Uterus (tissue), 4 donors: ENCODE results near the gene INTS1. TPM values are rescaled to one million over a fixed set of nuclear protein-coding genes. Genes with fewer than 3 reads are reported as not detected.

Experiments used
- DNase-seq, 2 donors: peaks; one replicate each; pipeline ENCODE4 v3.0.0-alpha.2; 2019 to 2020
- H3K27ac ChIP-seq, 2 donors: fragments of 200-600 bp; sonication (generic); 1 replicate in 1 of 2; 2 replicates in 1 of 2; pipeline ENCODE4 v1.5.1; 2016 to 2018
- H3K27me3 ChIP-seq, 2 donors: fragments of 200-600 bp; sonication (generic); one replicate each; pipeline ENCODE4 v1.5.1; 2018 to 2019; ENCODE audit warnings: control low read depth in 1 of 2
- H3K36me3 ChIP-seq, 2 donors: fragments of 200-600 bp; sonication (generic); one replicate each; pipeline ENCODE4 v1.5.1; 2019; ENCODE audit warnings: control low read depth in 1 of 2
- H3K4me1 ChIP-seq, 2 donors: fragments of 200-600 bp; sonication (generic); one replicate each; pipeline ENCODE4 v1.5.1; 2018 to 2019; ENCODE audit warnings: control low read depth in 1 of 2
- H3K4me3 ChIP-seq, 2 donors: fragments of 200-600 bp; sonication (generic); 1 replicate in 1 of 2; 2 replicates in 1 of 2; pipeline ENCODE4 v1.5.1; 2018 to 2019; ENCODE audit warnings: mild to moderate bottlenecking in 1 of 2
- H3K9me3 ChIP-seq, 2 donors: fragments of 200-600 bp; sonication (generic); one replicate each; pipeline ENCODE4 v1.5.1; 2019; ENCODE audit warnings: control low read depth in 1 of 2
- CTCF ChIP-seq, 4 experiments: fragments of 200-600 bp in 2 of 4; fragments of 450-650 bp in 2 of 4; sonication (generic) in 2 of 4; IDR thresholded peaks; one replicate each; pipeline ENCODE4 v1.5.1; 2016 to 2019; ENCODE audit warnings: antibody characterized with exemption in 4 of 4, mild to moderate bottlenecking in 2 of 4, moderate library complexity in 1 of 4
- POLR2A ChIP-seq, 2 donors: fragments of 450-650 bp; IDR thresholded peaks; one replicate each; pipeline ENCODE4 v1.6.1; 2016; ENCODE audit warnings: antibody characterized with exemption in 2 of 2, mild to moderate bottlenecking in 1 of 2, moderate library complexity in 1 of 2
- intact Hi-C: fragments of 100-400 bp; cut with DNase I; formaldehyde crosslinking; loops from one replicate; pipeline ENCODE4 v1.15.1; 2023; ENCODE audit warnings: low total_unique reads
- total RNA-seq, 4 donors: library from RNA; depleted of rRNA in 3 of 4; stranded (reverse); fragments of >200 nt in 3 of 4; gene quantifications; one replicate each; pipeline versions ENCODE4 v1.1.0 to v1.2.4, GENCODE V29; 2014 to 2023
- donor health status: DM: yes; HTN: yes; CAD: no.

INTS1 gene
- total RNA-seq, 4 donors from 2014 or later: 8.2 to 68.9 (median 30.3) TPM

GRCh38 chr7:1546909-1547776 is 43.0 kb upstream of the INTS1 start:
- DNase-seq: no peak
- no peak for TF ChIP-seq POLR2A (IDR thresholded peaks at IDR 0.05)
- no peak for TF ChIP-seq CTCF (IDR thresholded peaks at IDR 0.05)
- Histone ChIP-seq H3K36me3 (no peaks in the 10 kb centered on the region), H3K4me3 (no peak overlapping the region), H3K4me1 (no peaks in the 10 kb centered on the region), H3K27me3 (no peaks in the 10 kb centered on the region), H3K27ac (no peak overlapping the region), H3K9me3 (no peaks in the 10 kb centered on the region)
- intact Hi-C loops: no loop called here

DNA sequence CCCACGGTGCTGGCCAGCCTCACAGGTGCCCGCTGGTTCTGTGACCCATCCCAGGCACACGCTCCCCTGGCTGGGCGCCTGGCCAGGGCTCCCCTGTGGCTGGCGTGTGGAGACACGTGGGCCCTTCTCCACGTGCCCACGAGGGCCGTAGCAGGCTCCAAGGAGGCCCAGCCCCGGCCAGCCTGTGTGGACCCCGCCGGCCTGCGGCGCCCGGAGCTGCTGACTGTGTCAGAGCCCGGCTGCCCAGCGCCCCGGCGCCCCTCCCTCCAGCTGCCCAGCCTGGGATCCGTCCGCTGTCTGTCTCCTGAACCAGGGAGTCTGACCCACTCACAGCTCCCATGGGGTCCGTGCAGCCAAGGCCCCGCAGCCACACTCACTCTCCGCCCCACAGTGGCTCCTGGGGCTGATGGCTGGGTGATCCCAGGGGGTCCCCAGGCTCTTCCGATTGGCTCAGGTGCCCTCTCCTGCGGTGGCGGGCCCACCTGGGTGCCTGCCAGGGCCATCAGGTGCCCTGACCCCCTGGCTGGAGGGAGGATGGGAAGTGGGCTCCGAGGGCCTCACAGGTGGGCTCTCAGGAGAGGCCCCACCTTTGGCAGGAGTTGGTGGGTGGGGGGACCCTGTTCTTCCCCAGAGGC is 42.2 kb upstream of the INTS1 start:
- no peak for DNase-seq
- TF ChIP-seq POLR2A (IDR thresholded peaks at IDR 0.05): no peak
- Histone ChIP-seq H3K4me3 (no peak overlapping the region), H3K36me3 (no peaks in the 10 kb centered on the region), H3K27me3 (no peaks in the 10 kb centered on the region), H3K9me3 (no peaks in the 10 kb centered on the region), H3K4me1 (no peaks in the 10 kb centered on the region), H3K27ac (no peak overlapping the region)
- intact Hi-C loops: no loop called here

DNA sequence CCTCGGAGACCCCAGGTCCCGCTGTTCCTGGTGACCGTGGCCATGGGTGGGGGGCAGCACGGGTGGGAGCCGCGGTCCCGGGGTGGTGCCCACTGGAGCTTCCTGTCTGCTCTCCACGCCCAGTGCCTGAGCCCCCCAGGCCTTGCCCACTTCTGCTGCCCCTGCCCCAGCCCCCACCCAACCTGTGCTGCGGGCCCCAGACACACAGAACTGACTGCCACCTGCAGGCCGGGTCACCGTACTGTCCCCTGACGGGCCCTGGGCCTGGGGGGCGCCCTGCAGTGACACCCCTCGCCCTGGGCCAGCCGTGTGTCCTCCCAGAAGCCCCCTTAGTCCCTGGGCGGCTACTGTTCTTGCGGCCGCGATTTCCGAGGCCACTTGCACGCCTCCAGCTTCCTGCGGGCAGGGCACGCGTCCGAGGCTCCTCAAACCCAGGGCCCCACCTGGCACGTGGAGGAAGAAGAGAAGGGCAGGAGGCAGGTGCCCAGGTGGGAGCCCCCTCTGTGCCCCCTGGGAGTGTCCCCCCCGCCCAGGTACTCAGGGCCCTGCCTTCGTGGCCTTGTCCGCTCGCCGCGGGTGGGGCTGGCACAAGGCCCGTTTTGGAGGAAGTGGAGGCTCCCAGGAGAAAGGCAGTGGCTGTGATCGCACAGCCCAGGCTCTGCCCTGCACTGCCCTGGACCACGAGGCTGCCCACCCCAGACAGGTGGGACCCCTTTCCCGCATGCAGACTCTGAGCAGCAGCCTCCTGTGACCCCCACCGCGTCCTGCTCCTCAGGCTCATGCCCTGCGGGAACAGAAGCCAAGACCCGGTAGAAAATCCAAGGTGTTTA is 41.4 kb upstream of the INTS1 start:
- H3K4me1 ChIP-seq: no peaks in the 10 kb centered on the region
- no peak for DNase-seq
- H3K9me3 ChIP-seq: no peaks in the 10 kb centered on the region
- H3K27me3 ChIP-seq: no peaks in the 10 kb centered on the region
- H3K36me3 ChIP-seq: no peaks in the 10 kb centered on the region
- intact Hi-C loops: no loop called here
- no peak overlapping the region for H3K27ac ChIP-seq
- TF ChIP-seq POLR2A (IDR thresholded peaks at IDR 0.05): no peak
- no peak for TF ChIP-seq CTCF (IDR thresholded peaks at IDR 0.05)
- no peak overlapping the region for H3K4me3 ChIP-seq

GRCh38 chr7:1544896-1545416 is 40.8 kb upstream of the INTS1 start:
- Histone ChIP-seq H3K4me1 (no peaks in the 10 kb centered on the region), H3K4me3 (no peak overlapping the region), H3K27me3 (no peaks in the 10 kb centered on the region), H3K9me3 (no peaks in the 10 kb centered on the region), H3K27ac (no peak overlapping the region), H3K36me3 (no peaks in the 10 kb centered on the region)
- no peak for DNase-seq
- TF ChIP-seq CTCF (IDR thresholded peaks at IDR 0.05): no peak
- TF ChIP-seq POLR2A (IDR thresholded peaks at IDR 0.05): no peak
- intact Hi-C loops: no loop called here

GRCh38 chr7:1544178-1544895 is 40.1 kb upstream of the INTS1 start:
- intact Hi-C loops: no loop called here
- TF ChIP-seq POLR2A (IDR thresholded peaks at IDR 0.05): no peak
- TF ChIP-seq CTCF (IDR thresholded peaks at IDR 0.05): no peak
- Histone ChIP-seq H3K4me1 (no peaks in the 10 kb centered on the region), H3K36me3 (no peaks in the 10 kb centered on the region), H3K27ac (no peak overlapping the region), H3K27me3 (no peaks in the 10 kb centered on the region), H3K9me3 (no peaks in the 10 kb centered on the region), H3K4me3 (no peak overlapping the region)
- no peak for DNase-seq
